ENCODE measurements around the gene SPCS1. TPM values are rescaled to one million over a fixed set of nuclear protein-coding genes. Genes with fewer than 3 reads are reported as not detected.

Gene SPCS1
- total RNA-seq, 4 donors from 2014 or later, result 33.8 to 123 (median 65.3) TPM

DNA sequence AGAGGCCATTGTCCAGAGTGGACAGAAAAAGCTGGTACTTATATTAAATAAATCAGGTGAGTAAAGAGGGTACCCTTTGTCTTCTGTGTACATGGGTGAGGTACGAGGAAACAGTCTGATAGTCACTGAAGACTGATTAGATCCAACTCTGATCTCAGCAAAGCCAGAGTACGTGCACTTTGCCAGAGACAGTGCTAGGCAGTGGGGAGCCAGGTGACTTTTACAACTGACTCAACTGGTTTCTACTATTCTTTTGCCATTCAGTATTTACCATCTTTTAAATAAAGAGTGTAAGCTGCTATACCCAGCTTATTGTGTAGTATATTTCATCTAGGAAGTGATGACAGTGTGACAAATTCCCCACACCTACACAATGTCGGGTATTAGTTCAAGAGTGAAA, 16.8 kb upstream of the SPCS1 start:
- H3K27ac ChIP-seq, result no peak overlapping the region
- H3K27me3 ChIP-seq, result no peaks in the 10 kb centered on the region
- H3K4me3 ChIP-seq, result no peak overlapping the region
- peaks cover 0 to 69% (median 0%) of the 10 kb centered on the region in 3 donors for H3K36me3 ChIP-seq
- peaks cover 0 to 15% (median 2%) of the 10 kb centered on the region in 4 donors for H3K4me1 ChIP-seq
- no peak for TF ChIP-seq POLR2A (IDR thresholded peaks at IDR 0.05)
- H3K9me3 ChIP-seq, result no peaks in the 10 kb centered on the region
- no peak for DNase-seq

DNA sequence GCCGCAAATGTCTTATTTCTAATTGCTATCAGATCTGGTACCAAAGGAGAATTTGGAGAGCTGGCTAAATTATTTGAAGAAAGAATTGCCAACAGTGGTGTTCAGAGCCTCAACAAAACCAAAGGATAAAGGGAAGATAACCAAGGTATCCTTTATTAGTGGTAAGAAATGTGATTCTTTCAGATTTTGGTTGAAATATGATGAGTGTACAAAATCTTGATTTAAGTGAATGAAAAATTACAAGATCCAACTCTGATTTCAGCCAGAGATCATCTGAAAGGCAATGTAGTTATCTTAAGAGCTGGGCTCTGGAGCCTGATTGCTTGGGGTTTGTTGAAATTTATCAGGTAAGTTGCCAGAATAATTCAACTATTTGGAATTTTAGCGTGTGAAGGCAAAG, 15.3 kb upstream of the SPCS1 start:
- Histone ChIP-seq H3K36me3 (peaks cover 0 to 83% (median 0%) of the 10 kb centered on the region in 3 donors), H3K4me1 (peaks cover 0 to 8% (median 2%) of the 10 kb centered on the region in 4 donors), H3K4me3 (no peak overlapping the region), H3K27me3 (no peaks in the 10 kb centered on the region), H3K9me3 (no peaks in the 10 kb centered on the region), H3K27ac (no peak overlapping the region)
- DNase-seq, result no peak
- TF ChIP-seq, protein P1, sequence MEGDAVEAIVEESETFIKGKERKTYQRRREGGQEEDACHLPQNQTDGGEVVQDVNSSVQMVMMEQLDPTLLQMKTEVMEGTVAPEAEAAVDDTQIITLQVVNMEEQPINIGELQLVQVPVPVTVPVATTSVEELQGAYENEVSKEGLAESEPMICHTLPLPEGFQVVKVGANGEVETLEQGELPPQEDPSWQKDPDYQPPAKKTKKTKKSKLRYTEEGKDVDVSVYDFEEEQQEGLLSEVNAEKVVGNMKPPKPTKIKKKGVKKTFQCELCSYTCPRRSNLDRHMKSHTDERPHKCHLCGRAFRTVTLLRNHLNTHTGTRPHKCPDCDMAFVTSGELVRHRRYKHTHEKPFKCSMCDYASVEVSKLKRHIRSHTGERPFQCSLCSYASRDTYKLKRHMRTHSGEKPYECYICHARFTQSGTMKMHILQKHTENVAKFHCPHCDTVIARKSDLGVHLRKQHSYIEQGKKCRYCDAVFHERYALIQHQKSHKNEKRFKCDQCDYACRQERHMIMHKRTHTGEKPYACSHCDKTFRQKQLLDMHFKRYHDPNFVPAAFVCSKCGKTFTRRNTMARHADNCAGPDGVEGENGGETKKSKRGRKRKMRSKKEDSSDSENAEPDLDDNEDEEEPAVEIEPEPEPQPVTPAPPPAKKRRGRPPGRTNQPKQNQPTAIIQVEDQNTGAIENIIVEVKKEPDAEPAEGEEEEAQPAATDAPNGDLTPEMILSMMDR (IDR thresholded peaks at IDR 0.05), result no peak
- TF ChIP-seq POLR2A (IDR thresholded peaks at IDR 0.05), result no peak

DNA sequence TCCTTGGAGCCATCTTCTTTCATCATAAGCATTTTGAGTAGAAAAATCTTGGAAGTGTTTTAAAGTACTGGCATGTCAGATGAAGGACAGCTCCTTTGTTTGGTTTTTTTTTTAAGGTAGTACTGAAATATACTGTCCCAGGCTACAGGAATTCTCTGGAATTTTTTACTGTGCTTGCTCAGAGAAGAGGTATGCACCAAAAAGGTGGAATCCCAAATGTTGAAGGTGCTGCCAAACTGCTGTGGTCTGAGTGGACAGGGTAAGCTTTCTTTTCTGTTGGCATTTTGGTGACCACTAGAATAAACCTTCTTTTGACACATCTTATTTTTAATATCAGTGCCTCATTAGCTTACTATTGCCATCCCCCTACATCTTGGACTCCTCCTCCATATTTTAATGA, 12.8 kb upstream of the SPCS1 start:
- Histone ChIP-seq H3K4me3 (no peak overlapping the region), H3K27ac (no peak overlapping the region), H3K9me3 (no peaks in the 10 kb centered on the region), H3K4me1 (no peaks in the 10 kb centered on the region), H3K27me3 (no peaks in the 10 kb centered on the region), H3K36me3 (peaks cover 0 to 100% (median 7%) of the 10 kb centered on the region in 3 donors)
- no peak for DNase-seq
- TF ChIP-seq, protein P1 (IDR thresholded peaks at IDR 0.05), result no peak
- TF ChIP-seq POLR2A (IDR thresholded peaks at IDR 0.05), result no peak

DNA sequence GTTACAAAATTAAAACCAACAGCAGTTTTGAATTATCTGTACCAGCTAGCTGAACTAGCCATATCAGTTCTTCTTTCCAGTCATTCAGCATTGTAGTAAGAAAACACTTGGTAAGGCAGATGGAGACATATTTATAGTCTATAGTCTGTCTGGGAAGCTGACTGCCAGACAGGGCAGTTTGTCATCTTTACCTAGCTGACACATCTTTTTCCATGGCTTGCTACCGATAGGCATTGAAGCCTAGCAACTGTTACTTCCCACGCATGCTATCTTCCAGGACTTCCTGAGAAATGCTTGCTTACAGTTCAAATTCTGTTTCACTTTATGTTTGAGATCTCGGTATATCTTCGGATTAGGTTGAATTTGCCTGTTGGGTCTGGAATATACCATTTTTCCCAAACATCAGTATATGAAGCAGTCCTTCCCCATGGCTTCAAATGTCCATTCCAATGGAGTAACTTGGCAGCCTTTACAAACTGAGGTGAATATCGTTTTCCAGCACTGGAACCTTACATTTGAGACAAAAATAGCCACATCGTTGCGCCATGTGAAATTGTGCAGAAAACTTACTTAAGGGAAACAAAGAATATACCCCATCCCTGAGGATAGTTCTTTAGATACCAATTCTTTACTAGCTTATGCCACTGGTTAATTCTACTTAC, 11.2 kb upstream of the SPCS1 start:
- Histone ChIP-seq H3K27me3 (no peaks in the 10 kb centered on the region), H3K4me1 (no peaks in the 10 kb centered on the region), H3K9me3 (no peaks in the 10 kb centered on the region), H3K27ac (no peak overlapping the region), H3K36me3 (peaks cover 0 to 99% (median 7%) of the 10 kb centered on the region in 3 donors), H3K4me3 (no peak overlapping the region)
- no peak for TF ChIP-seq POLR2A (IDR thresholded peaks at IDR 0.05)
- TF ChIP-seq, protein P1 (IDR thresholded peaks at IDR 0.05), result no peak
- no peak for DNase-seq

DNA sequence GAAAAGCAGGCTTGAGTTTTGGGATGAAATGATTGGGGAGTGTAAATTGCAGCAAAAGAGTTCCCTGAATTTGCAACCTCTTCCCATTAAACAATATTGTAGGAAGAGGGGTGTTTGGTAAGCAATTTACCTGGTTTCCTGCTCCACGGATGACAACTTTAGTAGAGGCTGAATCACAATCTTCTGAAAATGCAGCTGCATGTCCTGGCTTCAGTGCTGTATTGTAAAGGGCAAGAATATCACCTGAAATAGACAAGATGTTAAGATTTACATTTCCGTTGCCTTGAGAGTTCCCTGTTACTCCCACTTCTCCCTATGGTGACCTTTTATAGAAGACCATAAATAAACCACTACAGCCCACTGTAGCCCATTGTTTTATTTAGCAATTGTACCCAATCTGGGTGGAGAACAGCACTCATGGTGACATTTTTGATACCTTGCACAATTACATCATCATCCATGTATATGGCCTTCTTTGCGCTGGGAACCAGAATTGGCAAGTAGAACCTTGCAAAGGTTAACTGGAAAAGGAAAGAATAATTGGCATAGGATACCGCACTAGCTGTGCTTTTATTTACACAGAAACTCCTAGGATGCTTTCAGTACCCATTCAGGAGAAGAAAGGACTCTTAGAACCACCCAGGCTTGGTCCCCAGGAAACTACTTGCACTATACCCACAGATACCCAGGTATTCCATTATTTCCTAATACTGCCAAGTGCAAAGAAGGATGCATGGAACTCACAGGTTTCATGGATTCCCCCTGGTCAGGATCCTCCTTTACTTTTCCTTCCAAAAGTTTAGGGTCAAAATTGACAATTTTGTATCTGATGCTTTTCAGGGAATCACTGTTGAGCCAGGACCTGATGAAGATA, 9.9 kb upstream of the SPCS1 start:
- Histone ChIP-seq H3K9me3 (no peaks in the 10 kb centered on the region), H3K27me3 (no peaks in the 10 kb centered on the region), H3K4me3 (no peak overlapping the region), H3K36me3 (peaks cover 0 to 89% (median 7%) of the 10 kb centered on the region in 3 donors), H3K4me1 (no peaks in the 10 kb centered on the region), H3K27ac (no peak overlapping the region)
- TF ChIP-seq, protein P1 (IDR thresholded peaks at IDR 0.05), result no peak
- TF ChIP-seq POLR2A (IDR thresholded peaks at IDR 0.05), result no peak
- no peak for DNase-seq
